Stimulated activated CD4-positive, alpha-beta T cell treated with anti-CD3 and anti-CD28 coated beads, Interleukin-12 subunit alpha, Interleukin-12 subunit beta, amount 100 ng/mL, for 24 hours (primary cell): ENCODE results near the gene BPI.
A peak's percentile ranks its signal among the peaks of the same experiment; 100 is the strongest.
"Not testable (repeated sequence)": the region's sequence is repeated elsewhere in the genome, so short reads cannot be mapped to it uniquely, and the experiment has no call there.

Experiments
- DNase-seq, 2 experiments: peaks; one replicate each; pipeline ENCODE4 v3.0.0-alpha.2; 2020; ENCODE audit warnings: low read depth in 2 of 2

The BPI gene

DNA sequence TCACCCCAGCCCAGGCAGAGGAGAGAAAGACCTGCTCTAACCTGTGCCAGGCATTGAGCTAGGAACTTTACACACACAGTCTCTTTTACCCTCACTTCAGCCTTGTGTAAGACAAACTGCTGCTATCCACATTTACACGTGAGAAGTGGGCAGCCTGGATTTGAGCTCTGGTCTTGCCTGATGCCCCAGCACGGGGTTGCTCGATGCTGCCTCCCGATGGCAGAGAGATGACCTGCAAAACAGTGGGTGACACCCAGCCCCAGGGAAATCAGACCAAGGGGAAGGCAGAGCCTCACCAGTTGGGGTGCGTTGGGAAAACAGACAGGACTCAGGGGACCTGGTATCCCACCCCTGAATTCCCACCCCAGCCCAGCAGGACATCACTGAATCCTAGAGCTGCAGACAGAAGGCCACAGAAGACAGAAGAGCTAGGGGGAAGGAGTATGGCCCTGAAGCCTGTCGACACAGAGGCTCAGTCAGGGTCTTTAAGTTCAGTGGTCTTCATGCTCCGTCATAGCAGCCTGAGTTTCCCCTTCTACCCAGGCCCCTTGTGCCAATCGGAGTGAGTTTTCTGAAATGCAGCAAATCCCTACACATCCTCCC, 990 bp downstream of the BPI start:
- peak in 1 of 2 experiments; percentile 13 for DNase-seq

DNA sequence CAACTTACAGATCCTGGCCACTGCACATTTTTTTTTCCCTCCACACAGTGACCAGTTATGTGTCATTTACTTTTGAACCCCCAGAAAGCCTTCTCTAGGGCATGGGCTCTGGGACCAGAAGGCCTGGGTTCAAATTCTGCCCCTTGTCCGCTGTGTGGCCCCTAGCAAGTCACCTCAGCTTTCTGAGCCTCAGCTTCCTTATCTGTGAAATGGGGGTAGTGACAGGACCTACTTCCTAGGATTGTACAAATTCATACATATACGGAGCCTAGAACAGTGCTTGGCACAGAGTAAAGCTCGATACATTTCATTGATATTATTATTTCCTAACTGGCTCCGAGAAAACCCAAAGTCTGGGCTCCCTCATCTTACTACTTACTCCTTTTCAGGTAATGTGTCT, 1.6 kb downstream of the BPI start:
- no peak for DNase-seq

GRCh38 chr20:38306379-38306778, 2.4 kb downstream of the BPI start:
- no peak for DNase-seq

DNA sequence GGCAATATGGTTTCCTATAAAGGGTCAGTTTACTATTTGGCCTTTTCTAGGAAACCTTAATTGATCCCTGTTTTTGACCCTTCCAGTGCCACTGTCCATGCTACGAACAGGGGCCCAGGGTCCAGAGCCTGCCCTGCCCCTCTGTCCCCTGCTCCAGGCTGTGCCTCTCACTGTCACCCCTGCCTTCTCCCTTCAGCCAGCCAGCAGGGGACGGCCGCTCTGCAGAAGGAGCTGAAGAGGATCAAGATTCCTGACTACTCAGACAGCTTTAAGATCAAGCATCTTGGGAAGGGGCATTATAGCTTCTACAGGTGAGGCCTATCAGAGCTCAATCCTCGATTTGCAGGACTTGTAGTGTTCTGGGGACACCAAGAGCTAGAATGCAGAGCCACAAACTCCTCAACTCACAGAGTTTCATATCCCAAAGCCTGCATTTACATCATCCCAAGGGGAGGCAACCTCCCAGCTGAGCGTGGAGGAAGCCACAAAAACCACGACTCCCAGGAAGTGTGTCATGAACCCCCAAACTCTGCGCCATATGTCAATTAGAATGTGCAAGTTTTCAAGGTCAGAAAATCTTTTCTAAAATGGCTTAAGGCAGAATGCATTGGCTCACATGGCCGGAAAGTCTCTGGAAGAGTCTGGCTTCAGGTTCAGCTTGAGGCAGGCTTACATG, 3.6 kb downstream of the BPI start:
- no peak for DNase-seq

DNA sequence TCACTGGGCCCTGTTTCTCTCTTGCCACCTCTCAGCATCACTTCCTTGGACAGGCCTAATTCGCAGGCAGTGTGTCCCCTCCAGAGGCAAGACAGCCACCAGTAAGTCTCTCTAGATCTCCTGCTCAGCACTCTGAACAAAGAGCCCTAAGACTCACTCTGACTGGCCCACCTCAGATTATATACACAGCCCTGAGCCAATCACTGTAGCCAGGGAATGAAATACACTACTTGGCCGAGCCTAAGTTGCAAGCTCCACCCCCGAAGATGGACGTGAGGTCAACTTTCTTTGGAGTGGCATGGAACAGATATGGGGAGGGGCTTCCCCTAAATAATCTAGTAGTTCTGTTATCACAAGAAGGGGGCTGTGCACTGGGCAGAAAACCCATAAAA, 4.1 kb downstream of the BPI start:
- DNase-seq: no peak

DNA sequence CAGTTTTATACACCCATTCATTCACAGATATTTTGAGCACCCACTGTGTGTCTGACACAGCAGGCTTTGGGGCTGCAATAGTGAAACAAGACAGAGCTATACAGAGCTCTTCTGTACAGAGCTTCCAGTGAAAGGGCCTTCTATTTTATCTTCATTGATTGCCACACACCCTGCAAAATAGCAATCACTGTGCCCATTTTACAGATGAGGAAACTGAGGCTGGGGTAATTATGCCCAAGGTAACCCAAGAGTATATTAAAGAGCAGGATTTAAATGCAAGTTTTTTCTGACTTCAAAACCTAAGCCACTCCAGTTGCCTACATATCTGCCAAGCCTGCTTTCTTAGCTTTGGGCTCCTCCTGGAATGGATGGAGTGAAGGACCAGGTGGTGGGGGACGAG, 4.5 kb downstream of the BPI start:
- DNase-seq: no peak

- DNase-seq: no peak
Measured at GRCh38 chr20:38311091-38311490, 7.1 kb downstream of the BPI start.

DNA sequence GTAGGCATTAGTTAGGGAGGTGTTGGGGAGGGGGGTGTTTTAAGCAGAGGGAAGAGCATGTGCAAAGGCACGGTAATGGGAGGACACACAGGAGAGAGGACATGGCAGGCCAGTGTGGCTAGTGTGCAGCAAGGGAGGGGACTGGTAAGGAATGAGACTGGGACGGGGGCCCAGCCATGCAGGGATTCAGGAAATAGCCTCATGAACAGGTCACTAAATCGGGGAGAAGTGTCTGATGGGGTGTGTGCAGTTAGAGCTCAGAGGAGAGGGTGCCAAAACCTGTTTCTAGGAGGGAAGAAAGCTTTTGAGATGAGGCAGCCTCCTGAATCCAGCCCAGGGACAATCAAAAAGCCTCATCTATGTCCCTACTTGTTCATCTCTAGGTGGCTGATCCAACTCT, 7.5 kb downstream of the BPI start:
- no peak for DNase-seq

GRCh38 chr20:38313676-38314075, 9.7 kb downstream of the BPI start:
- no peak for DNase-seq

GRCh38 chr20:38314350-38314749, 10.4 kb downstream of the BPI start:
- DNase-seq: not testable (repeated sequence)

- DNase-seq: no peak
Measured at GRCh38 chr20:38315290-38315966, 11.5 kb downstream of the BPI start.

DNA sequence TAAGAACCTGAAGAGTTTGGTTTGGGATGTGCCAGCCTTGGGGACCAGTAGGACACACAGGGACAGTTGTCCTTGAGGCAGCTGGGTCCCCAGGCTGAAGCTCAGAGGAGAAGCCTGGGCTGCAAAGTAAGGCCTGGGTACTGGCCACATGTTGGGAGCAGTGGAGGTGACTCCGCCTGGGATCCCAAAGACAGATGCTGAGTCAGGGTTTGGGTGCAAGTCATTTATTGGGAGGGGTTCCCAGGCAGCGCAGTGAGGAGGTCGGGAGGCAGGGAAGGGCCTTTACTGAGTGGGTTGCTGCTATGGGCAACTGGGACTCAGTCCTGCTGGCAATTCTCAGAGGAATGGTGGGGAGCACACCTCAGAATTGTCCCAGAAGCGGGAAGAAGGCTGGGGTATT, 12.4 kb downstream of the BPI start:
- no peak for DNase-seq

GRCh38 chr20:38317422-38317821, 13.5 kb downstream of the BPI start:
- no peak for DNase-seq

GRCh38 chr20:38320221-38320620, 16.3 kb downstream of the BPI start:
- DNase-seq: no peak

- DNase-seq: no peak
Measured at GRCh38 chr20:38321959-38322598, 18.1 kb downstream of the BPI start.

DNA sequence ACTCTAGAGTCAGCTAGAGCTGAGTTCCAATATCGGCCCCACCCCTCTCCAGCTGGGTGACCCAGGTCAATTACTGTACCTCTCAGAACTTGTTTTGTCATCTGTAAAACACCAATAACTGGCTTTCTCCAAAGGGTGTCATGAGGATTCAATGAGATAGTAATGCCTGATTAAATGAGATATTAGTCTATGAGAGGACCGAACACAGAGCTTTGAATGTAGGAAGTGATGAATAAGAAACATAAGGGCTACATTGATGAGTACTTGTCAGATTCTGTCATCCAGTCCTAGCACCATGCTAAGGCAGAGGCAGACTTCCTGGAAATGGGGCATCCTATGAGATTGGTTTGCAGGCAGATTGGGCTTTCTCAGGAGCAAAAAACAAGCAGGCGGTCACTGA, 20.2 kb downstream of the BPI start:
- no peak for DNase-seq

GRCh38 chr20:38325167-38325566, 21.2 kb downstream of the BPI start:
- no peak for DNase-seq

GRCh38 chr20:38325905-38326304, 21.9 kb downstream of the BPI start:
- no peak for DNase-seq

GRCh38 chr20:38326309-38326708, 22.4 kb downstream of the BPI start:
- DNase-seq: no peak

- no peak for DNase-seq
Measured at GRCh38 chr20:38330638-38331037, 26.7 kb downstream of the BPI start.

GRCh38 chr20:38331245-38331644, 27.3 kb downstream of the BPI start:
- no peak for DNase-seq

DNA sequence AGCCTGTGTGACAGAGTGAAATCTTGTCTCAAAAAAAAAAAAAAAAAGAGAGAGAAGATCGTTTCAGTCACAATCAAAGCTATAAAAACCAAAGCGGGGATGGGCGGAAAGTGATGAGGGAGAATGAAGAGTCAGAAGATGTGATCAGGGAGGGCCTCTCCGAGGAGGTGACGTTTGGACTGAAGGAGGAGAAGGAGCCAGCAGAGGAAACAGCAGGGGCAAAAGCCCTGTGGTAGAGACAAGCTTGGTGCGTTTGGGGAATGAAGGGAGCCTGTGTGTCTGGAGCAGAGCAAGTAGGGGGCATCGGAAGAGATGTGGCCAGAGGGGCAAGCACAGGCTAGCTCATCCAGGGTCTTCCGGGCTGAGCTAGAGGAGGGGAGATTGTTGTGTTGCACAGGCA, 27.9 kb downstream of the BPI start:
- DNase-seq: no peak

- DNase-seq: no peak
Measured at GRCh38 chr20:38334016-38334415, 30.1 kb downstream of the BPI start.
